ENCODE results near the gene OSBPL5. TPM values are rescaled to one million over a fixed set of nuclear protein-coding genes. Genes with fewer than 3 reads are reported as not detected.

OSBPL5 gene
- total and polyA plus RNA-seq, 9 of the 15 experiments (the other 6 are each of a cell fraction or from before 2014, with no cell fraction given), result 0.06 to 14.8 (median 3.2) TPM

- TF ChIP-seq TAF1 (IDR thresholded peaks at IDR 0.05; ENCODE audit: control insufficient read depth, extremely low read depth, insufficient read depth, low read length, severe bottlenecking) (peak; percentile 82), MAZ (CRISPR knock-in tag; conservative IDR thresholded peaks at IDR 0.05 in 1 of 2, IDR thresholded peaks at IDR 0.05 in 1 of 2) (peak; percentile 64 to 67; a peak in 2 of 4 replicates), KDM4B (IDR thresholded peaks at IDR 0.05; ENCODE audit: borderline replicate concordance in 2 of 2, low read depth in 1 of 2) (peak in 1 of 2 experiments; percentile 94; a peak in 1 of 4 replicates), SIN3A (IDR thresholded peaks at IDR 0.05; ENCODE audit: borderline replicate concordance in 2 of 2, control insufficient read depth in 1 of 2, low read depth in 2 of 2, low read length in 2 of 2) (peak; percentile 98 to 99), ESRRA (IDR thresholded peaks at IDR 0.05; ENCODE audit: borderline replicate concordance, low read depth) (peak; percentile 44; the same call in 1 of the 2 replicates), NFRKB (IDR thresholded peaks at IDR 0.05; ENCODE audit: low read depth) (0 out of 2 replicates have a peak, but pooled peaks have one; percentile 49), KDM5B (IDR thresholded peaks at IDR 0.05; ENCODE audit: insufficient replicate concordance, low read depth, low read length) (peak; percentile 80), ZC3H11A (IDR thresholded peaks at IDR 0.05; ENCODE audit: low read depth, low read length) (peak; percentile 51; the same call in 1 of the 2 replicates), YY1 (IDR thresholded peaks at IDR 0.05; ENCODE audit: borderline replicate concordance in 1 of 3, control insufficient read depth in 1 of 3, extremely low read depth in 1 of 3, insufficient read depth in 3 of 3, insufficient read length in 1 of 3, insufficient replicate concordance in 2 of 3, low read depth in 1 of 3, low read length in 2 of 3) (peak; percentile 51 to 92 (median 88)), CHD2 (IDR thresholded peaks at IDR 0.05; ENCODE audit: low read depth, low read length) (peak; percentile 44), TBL1XR1 (IDR thresholded peaks at IDR 0.05; ENCODE audit: low read length in 2 of 2) (peak in 1 of 2 experiments; percentile 22; a peak in 1 of 4 replicates), TEAD1 (CRISPR knock-in tag; IDR thresholded peaks at IDR 0.05) (0 out of 4 replicates have a peak, but pooled peaks of 1 of the 2 experiments have one; percentile 41), NR2C2 (CRISPR knock-in tag; IDR thresholded peaks at IDR 0.05) (0 out of 2 replicates have a peak, but pooled peaks have one; percentile 21), NR2C2 (tag; IDR thresholded peaks at IDR 0.05) (peak; percentile 96), GABPA (tag; conservative IDR thresholded peaks at IDR 0.05; ENCODE audit: low read depth) (peak; percentile 99), DACH1 (IDR thresholded peaks at IDR 0.05; ENCODE audit: partially characterized antibody) (peak; percentile 57), HDAC1 (IDR thresholded peaks at IDR 0.05) (peak; percentile 33 to 98; a peak in 2 of 4 replicates), ETV1 (tag; conservative IDR thresholded peaks at IDR 0.05; ENCODE audit: low read depth) (peak; percentile 99), DMBX1 (CRISPR knock-in tag; IDR thresholded peaks at IDR 0.05; ENCODE audit: borderline replicate concordance) (peak; percentile 30; the same call in 1 of the 2 replicates)
Measured at GRCh38 chr11:3057069-3057963, 107.8 kb downstream of the OSBPL5 start, which contains the start of gene CARS1 (continued).
